GM18873 (cell line): ENCODE results near the gene TRPM1.

Experiments used
- ATAC-seq: cut with Tn5 transposase; IDR thresholded peaks from one replicate; pipeline ENCODE4 v1.9.1; 2021; ENCODE audit warnings: mild to moderate bottlenecking, moderate library complexity, moderate number of reproducible peaks; ENCODE audit not compliant: unreplicated experiment, low FRiP score

TRPM1 gene

GRCh38 chr15:31024330-31024729 lies 77.2 kb downstream of the TRPM1 start:
- ATAC-seq = no peak

GRCh38 chr15:31023841-31024240 lies 77.7 kb downstream of the TRPM1 start:
- no peak for ATAC-seq

GRCh38 chr15:31021067-31021665 lies 80.4 kb downstream of the TRPM1 start:
- no peak for ATAC-seq

GRCh38 chr15:31020542-31020941 lies 81.0 kb downstream of the TRPM1 start:
- no peak for ATAC-seq

- ATAC-seq = no peak
Measured at GRCh38 chr15:31019986-31020385, 81.5 kb downstream of the TRPM1 start.

- no peak for ATAC-seq
Measured at GRCh38 chr15:31017311-31017710, 84.2 kb downstream of the TRPM1 start.

GRCh38 chr15:31016446-31016915 lies 85.0 kb downstream of the TRPM1 start:
- no peak for ATAC-seq

- ATAC-seq = no peak
Measured at GRCh38 chr15:31014608-31014925, 87.0 kb downstream of the TRPM1 start.

- ATAC-seq = no peak
Measured at GRCh38 chr15:31013863-31014607, 87.5 kb downstream of the TRPM1 start.

GRCh38 chr15:31012455-31012854 lies 89.1 kb downstream of the TRPM1 start:
- no peak for ATAC-seq

GRCh38 chr15:31010036-31010435 lies 91.5 kb downstream of the TRPM1 start:
- no peak for ATAC-seq

GRCh38 chr15:31005660-31006059 lies 95.9 kb downstream of the TRPM1 start:
- no peak for ATAC-seq

- ATAC-seq = peak; percentile 79
Measured at GRCh38 chr15:31004220-31004733, 97.2 kb downstream of the TRPM1 start.

- no peak for ATAC-seq
Measured at GRCh38 chr15:31001702-31002101, 99.8 kb downstream of the TRPM1 start.

- ATAC-seq = no peak
Measured at GRCh38 chr15:30999729-31000128, 101.8 kb downstream of the TRPM1 start.

GRCh38 chr15:30997270-30997669 lies 104.3 kb downstream of the TRPM1 start:
- ATAC-seq = no peak

- ATAC-seq = no peak
Measured at GRCh38 chr15:30992249-30992864, 109.2 kb downstream of the TRPM1 start.

GRCh38 chr15:30991255-30992235 lies 110.0 kb downstream of the TRPM1 start, which contains the start of gene MTMR10:
Gene MTMR10, minus strand, starts transcription at chr15:30991628. Its CDS starts 122 bp downstream, at chr15:30991506.
- peak; percentile 46 for ATAC-seq

GRCh38 chr15:30990446-30991254 lies 110.9 kb downstream of the TRPM1 start:
- no peak for ATAC-seq
